ENCODE results near the gene TBC1D9B.

The TBC1D9B gene

DNA sequence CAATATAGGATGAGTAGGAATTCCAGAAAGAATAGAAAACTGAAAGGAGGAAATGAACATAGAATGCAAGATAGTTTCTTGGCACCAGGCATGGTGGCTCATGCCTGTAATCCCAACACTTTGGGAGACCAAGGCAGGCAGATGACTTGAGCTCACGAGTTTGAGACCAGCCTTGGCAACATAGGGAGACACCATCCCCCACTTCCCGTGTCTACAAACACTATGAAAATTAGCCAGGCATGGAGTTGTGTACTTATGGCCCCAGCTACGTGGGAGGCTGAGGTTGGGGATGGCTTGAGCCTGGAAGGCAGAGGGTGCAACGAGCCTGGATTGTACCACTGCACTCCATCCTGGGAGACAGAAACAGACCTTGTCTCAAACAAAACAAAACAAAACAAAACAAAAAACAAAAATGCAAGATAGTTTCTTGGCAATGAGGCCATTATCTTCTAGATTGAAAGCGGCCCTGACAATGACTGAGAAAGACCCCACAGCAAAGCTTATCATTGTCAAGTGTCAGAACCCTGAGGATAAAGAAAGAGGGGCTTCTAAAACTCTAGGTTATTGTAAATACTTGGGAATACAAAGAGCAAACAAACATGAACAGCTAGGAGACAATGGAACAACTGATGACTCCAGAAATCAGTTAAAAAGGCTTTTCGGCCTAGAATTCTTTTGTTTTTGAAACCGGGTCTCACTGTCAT is 77.8 kb downstream of the TBC1D9B start:
- no peak overlapping the region for H3K27ac ChIP-seq (ENCODE audit: low read length)
- peaks cover 74% of the 10 kb centered on the region for H3K36me3 ChIP-seq (replicated peaks; ENCODE audit: low read depth, low read length)
- H3K9ac ChIP-seq (ENCODE audit: low read length) = no peak overlapping the region

DNA sequence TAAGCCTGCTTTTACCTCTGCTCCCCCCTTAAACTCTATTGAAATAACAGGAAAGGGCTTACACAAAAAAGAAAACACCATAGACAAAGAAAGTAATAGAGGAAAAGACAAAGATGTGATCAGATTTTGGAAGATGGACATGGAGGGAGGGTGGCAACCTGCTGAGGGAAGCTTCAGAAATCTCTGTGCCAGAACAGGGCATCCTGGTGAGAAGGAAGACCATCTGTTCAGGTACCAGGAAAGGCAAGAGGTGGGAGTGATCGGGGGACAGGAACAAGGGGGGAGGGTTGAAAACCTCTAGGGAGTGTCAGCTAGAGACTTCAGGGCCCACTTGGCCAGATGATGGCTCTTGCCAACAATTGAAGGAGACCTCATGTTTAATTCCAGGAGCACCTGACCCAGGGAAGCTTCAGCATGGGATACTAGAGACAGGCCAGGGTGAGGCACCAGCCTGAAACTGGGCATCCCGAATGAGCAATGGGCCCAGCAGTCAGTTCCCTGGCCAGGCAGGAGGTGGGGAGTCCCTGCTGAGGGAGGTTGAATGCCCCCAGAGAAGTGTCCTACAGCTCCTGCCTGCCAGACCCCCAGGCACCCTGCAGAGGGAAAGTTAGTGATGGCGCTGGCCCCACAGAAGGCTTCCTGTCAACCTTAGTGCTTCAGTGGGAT is 78.8 kb downstream of the TBC1D9B start:
- Histone ChIP-seq H3K4me2 (ENCODE audit: low read length) (no peak overlapping the region), H3K36me3 (replicated peaks; ENCODE audit: low read depth, low read length) (peaks cover 81% of the 10 kb centered on the region), H3K9me3 (ENCODE audit: insufficient read depth, low read length) (no peaks in the 10 kb centered on the region), H3K4me3 (ENCODE audit: low read length) (no peak overlapping the region), H3K27me3 (ENCODE audit: low read depth, low read length) (no peaks in the 10 kb centered on the region), H3K79me2 (ENCODE audit: low read length) (peaks cover 46% of the 10 kb centered on the region), H3K27ac (ENCODE audit: low read length) (no peak overlapping the region), H3K4me1 (ENCODE audit: low read length) (no peaks in the 10 kb centered on the region), H2AFZ (ENCODE audit: low read depth, low read length) (no peak overlapping the region), H3K9ac (ENCODE audit: low read length) (no peak overlapping the region), H4K20me1 (ENCODE audit: insufficient read depth, low read length) (peaks cover 37% of the 10 kb centered on the region)
- TF ChIP-seq EZH2phosphoT487 (IDR thresholded peaks at IDR 0.05; ENCODE audit: low read depth) (no peak), CTCF (IDR thresholded peaks at IDR 0.05; ENCODE audit: low read depth, low read length) (no peak)

More for the DNA sequence above, 77.8 kb downstream of the TBC1D9B start:
- H3K4me3 ChIP-seq (ENCODE audit: low read length) = no peak overlapping the region
- no peak for TF ChIP-seq EZH2phosphoT487 (IDR thresholded peaks at IDR 0.05; ENCODE audit: low read depth)
- no peak for TF ChIP-seq CTCF (IDR thresholded peaks at IDR 0.05; ENCODE audit: low read depth, low read length)
- no peak overlapping the region for H3K4me2 ChIP-seq (ENCODE audit: low read length)
- H3K9me3 ChIP-seq (ENCODE audit: insufficient read depth, low read length) = no peaks in the 10 kb centered on the region
- H4K20me1 ChIP-seq (ENCODE audit: insufficient read depth, low read length) = peaks cover 27% of the 10 kb centered on the region
- peaks cover 36% of the 10 kb centered on the region for H3K79me2 ChIP-seq (ENCODE audit: low read length)
- no peaks in the 10 kb centered on the region for H3K4me1 ChIP-seq (ENCODE audit: low read length)
- H3K27me3 ChIP-seq (ENCODE audit: low read depth, low read length) = no peaks in the 10 kb centered on the region
- H2AFZ ChIP-seq (ENCODE audit: low read depth, low read length) = no peak overlapping the region

GRCh38 chr5:179827680-179828079 is 80.0 kb downstream of the TBC1D9B start:
- no peak overlapping the region for H2AFZ ChIP-seq (ENCODE audit: low read depth, low read length)
- peaks cover 80% of the 10 kb centered on the region for H3K36me3 ChIP-seq (replicated peaks; ENCODE audit: low read depth, low read length)
- H3K27me3 ChIP-seq (ENCODE audit: low read depth, low read length) = no peaks in the 10 kb centered on the region
- H3K9ac ChIP-seq (ENCODE audit: low read length) = no peak overlapping the region
- H4K20me1 ChIP-seq (ENCODE audit: insufficient read depth, low read length) = peaks cover 47% of the 10 kb centered on the region
- no peak overlapping the region for H3K27ac ChIP-seq (ENCODE audit: low read length)
- no peak overlapping the region for H3K4me3 ChIP-seq (ENCODE audit: low read length)
- TF ChIP-seq CTCF (IDR thresholded peaks at IDR 0.05; ENCODE audit: low read depth, low read length) (no peak), EZH2phosphoT487 (IDR thresholded peaks at IDR 0.05; ENCODE audit: low read depth) (no peak)
- H3K4me1 ChIP-seq (ENCODE audit: low read length) = no peaks in the 10 kb centered on the region
- no peak overlapping the region for H3K4me2 ChIP-seq (ENCODE audit: low read length)
- H3K79me2 ChIP-seq (ENCODE audit: low read length) = peaks cover 54% of the 10 kb centered on the region
- no peaks in the 10 kb centered on the region for H3K9me3 ChIP-seq (ENCODE audit: insufficient read depth, low read length)

DNA sequence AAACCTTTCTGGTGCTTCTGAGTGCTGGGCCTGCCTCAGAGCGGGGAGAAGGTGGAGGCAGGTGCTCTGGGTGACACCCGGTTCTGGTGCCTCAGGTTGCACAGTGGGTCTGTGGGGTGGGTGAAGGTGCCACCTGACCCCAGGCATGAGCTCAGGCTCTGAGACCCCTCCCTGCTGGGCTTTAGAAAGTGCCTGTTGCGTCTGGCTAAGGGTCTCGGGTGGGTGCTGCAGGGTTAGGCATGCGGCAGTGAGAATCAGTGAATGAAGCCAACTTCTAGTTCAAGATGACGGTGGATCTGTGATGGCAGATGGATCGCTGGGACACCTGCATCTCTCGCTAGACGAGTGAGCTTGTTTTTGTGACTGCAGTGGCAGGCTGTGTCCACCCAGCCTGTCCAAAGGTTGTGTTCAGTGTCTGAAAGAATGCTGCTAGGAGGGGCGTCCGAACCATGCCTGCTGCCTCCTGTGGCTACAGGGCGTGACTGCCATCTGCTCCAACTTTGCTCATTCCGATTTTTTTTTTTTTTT is 82.0 kb downstream of the TBC1D9B start:
- peaks cover 9% of the 10 kb centered on the region for H3K4me1 ChIP-seq (ENCODE audit: low read length)
- H3K9ac ChIP-seq (ENCODE audit: low read length) = no peak overlapping the region
- H3K4me3 ChIP-seq (ENCODE audit: low read length) = no peak overlapping the region
- TF ChIP-seq EZH2phosphoT487 (IDR thresholded peaks at IDR 0.05; ENCODE audit: low read depth) (no peak), CTCF (IDR thresholded peaks at IDR 0.05; ENCODE audit: low read depth, low read length) (no peak)
- peaks cover 76% of the 10 kb centered on the region for H3K36me3 ChIP-seq (replicated peaks; ENCODE audit: low read depth, low read length)
- no peak overlapping the region for H2AFZ ChIP-seq (ENCODE audit: low read depth, low read length)
- no peaks in the 10 kb centered on the region for H3K27me3 ChIP-seq (ENCODE audit: low read depth, low read length)
- no peak overlapping the region for H3K27ac ChIP-seq (ENCODE audit: low read length)
- no peak overlapping the region for H3K4me2 ChIP-seq (ENCODE audit: low read length)
- H3K79me2 ChIP-seq (ENCODE audit: low read length) = peaks cover 67% of the 10 kb centered on the region
- no peaks in the 10 kb centered on the region for H3K9me3 ChIP-seq (ENCODE audit: insufficient read depth, low read length)
- H4K20me1 ChIP-seq (ENCODE audit: insufficient read depth, low read length) = peaks cover 57% of the 10 kb centered on the region
